ENCODE data around the gene C6.

GRCh38 chr5:41240985-41241384 is 27.7 kb upstream of the C6 start:
- TF ChIP-seq CTCF (IDR thresholded peaks at IDR 0.05; ENCODE audit: insufficient read depth, low read length, poor library complexity, severe bottlenecking) (no peak), EZH2phosphoT487 (conservative IDR thresholded peaks at IDR 0.05; ENCODE audit: low read length) (no peak)
